ENCODE results near the gene SOCS6.

Gene SOCS6

GRCh38 chr18:70322385-70322784 lies 33.5 kb downstream of the SOCS6 start:
- intact Hi-C loops (cut with micrococcal nuclease), result no loop called here
- Mint-ChIP-seq H3K36me3 (ENCODE audit: low read depth) (peaks cover 39% of the 10 kb centered on the region), H3K27ac (no peak overlapping the region), H3K4me1 (ENCODE audit: low read depth) (peaks cover 4% of the 10 kb centered on the region), H3K27me3 (no peaks in the 10 kb centered on the region), H3K4me3 (no peak overlapping the region), H3K9me3 (no peaks in the 10 kb centered on the region)

- Mint-ChIP-seq H3K4me3 (no peak overlapping the region), H3K9me3 (no peaks in the 10 kb centered on the region), H3K4me1 (ENCODE audit: low read depth) (peaks cover 9% of the 10 kb centered on the region), H3K27ac (no peak overlapping the region), H3K27me3 (no peaks in the 10 kb centered on the region), H3K36me3 (ENCODE audit: low read depth) (peaks cover 39% of the 10 kb centered on the region)
- intact Hi-C loops (cut with micrococcal nuclease), result no loop called here
Measured at GRCh38 chr18:70322928-70323327, 34.1 kb downstream of the SOCS6 start.

GRCh38 chr18:70324897-70325296 lies 36.1 kb downstream of the SOCS6 start:
- H3K9me3 Mint-ChIP-seq, result no peaks in the 10 kb centered on the region
- peaks cover 18% of the 10 kb centered on the region for H3K4me1 Mint-ChIP-seq (ENCODE audit: low read depth)
- H3K36me3 Mint-ChIP-seq (ENCODE audit: low read depth), result peaks cover 29% of the 10 kb centered on the region
- no peak overlapping the region for H3K4me3 Mint-ChIP-seq
- intact Hi-C loops (cut with micrococcal nuclease), result no loop called here
- H3K27ac Mint-ChIP-seq, result no peak overlapping the region
- no peaks in the 10 kb centered on the region for H3K27me3 Mint-ChIP-seq

- H3K4me1 Mint-ChIP-seq (ENCODE audit: low read depth), result peaks cover 20% of the 10 kb centered on the region
- no peaks in the 10 kb centered on the region for H3K9me3 Mint-ChIP-seq
- no peaks in the 10 kb centered on the region for H3K27me3 Mint-ChIP-seq
- intact Hi-C loops (cut with micrococcal nuclease), result no loop called here
- H3K27ac Mint-ChIP-seq, result no peak overlapping the region
- H3K4me3 Mint-ChIP-seq, result no peak overlapping the region
- peaks cover 36% of the 10 kb centered on the region for H3K36me3 Mint-ChIP-seq (ENCODE audit: low read depth)
Measured at GRCh38 chr18:70326255-70326654, 37.4 kb downstream of the SOCS6 start.

GRCh38 chr18:70328169-70328568 lies 39.3 kb downstream of the SOCS6 start:
- no peaks in the 10 kb centered on the region for H3K9me3 Mint-ChIP-seq
- peaks cover 40% of the 10 kb centered on the region for H3K36me3 Mint-ChIP-seq (ENCODE audit: low read depth)
- H3K27ac Mint-ChIP-seq, result no peak overlapping the region
- H3K4me1 Mint-ChIP-seq (ENCODE audit: low read depth), result peaks cover 24% of the 10 kb centered on the region
- no peak overlapping the region for H3K4me3 Mint-ChIP-seq
- no peaks in the 10 kb centered on the region for H3K27me3 Mint-ChIP-seq
- intact Hi-C loops (cut with micrococcal nuclease), result no loop called here

- peaks cover 33% of the 10 kb centered on the region for H3K36me3 Mint-ChIP-seq (ENCODE audit: low read depth)
- no peaks in the 10 kb centered on the region for H3K9me3 Mint-ChIP-seq
- H3K27ac Mint-ChIP-seq, result no peak overlapping the region
- no peaks in the 10 kb centered on the region for H3K27me3 Mint-ChIP-seq
- H3K4me1 Mint-ChIP-seq (ENCODE audit: low read depth), result peaks cover 24% of the 10 kb centered on the region
- intact Hi-C loops (cut with micrococcal nuclease), result no loop called here
- H3K4me3 Mint-ChIP-seq, result no peak overlapping the region
Measured at GRCh38 chr18:70329071-70329470, 40.2 kb downstream of the SOCS6 start.

GRCh38 chr18:70330887-70331286 lies 42.0 kb downstream of the SOCS6 start:
- no peaks in the 10 kb centered on the region for H3K9me3 Mint-ChIP-seq
- peaks cover 24% of the 10 kb centered on the region for H3K4me1 Mint-ChIP-seq (ENCODE audit: low read depth)
- H3K36me3 Mint-ChIP-seq (ENCODE audit: low read depth), result peaks cover 17% of the 10 kb centered on the region
- intact Hi-C loops (cut with micrococcal nuclease), result no loop called here
- H3K27me3 Mint-ChIP-seq, result no peaks in the 10 kb centered on the region
- H3K27ac Mint-ChIP-seq, result no peak overlapping the region
- no peak overlapping the region for H3K4me3 Mint-ChIP-seq

- Mint-ChIP-seq H3K9me3 (no peaks in the 10 kb centered on the region), H3K36me3 (ENCODE audit: low read depth) (peaks cover 11% of the 10 kb centered on the region), H3K27me3 (no peaks in the 10 kb centered on the region), H3K4me3 (no peak overlapping the region), H3K27ac (no peak overlapping the region), H3K4me1 (ENCODE audit: low read depth) (peaks cover 20% of the 10 kb centered on the region)
- intact Hi-C loops (cut with micrococcal nuclease), result no loop called here
Measured at GRCh38 chr18:70331456-70332097, 42.7 kb downstream of the SOCS6 start.

GRCh38 chr18:70332694-70333093 lies 43.8 kb downstream of the SOCS6 start:
- Mint-ChIP-seq H3K27me3 (no peaks in the 10 kb centered on the region), H3K4me1 (ENCODE audit: low read depth) (peaks cover 26% of the 10 kb centered on the region), H3K27ac (no peak overlapping the region)

GRCh38 chr18:70333316-70333715 lies 44.5 kb downstream of the SOCS6 start:
- Mint-ChIP-seq H3K27me3 (no peaks in the 10 kb centered on the region), H3K4me1 (ENCODE audit: low read depth) (peaks cover 20% of the 10 kb centered on the region), H3K36me3 (ENCODE audit: low read depth) (peaks cover 12% of the 10 kb centered on the region), H3K4me3 (no peak overlapping the region), H3K27ac (no peak overlapping the region), H3K9me3 (no peaks in the 10 kb centered on the region)
- intact Hi-C loops (cut with micrococcal nuclease), result no loop called here

More at GRCh38 chr18:70332694-70333093, 43.8 kb downstream of the SOCS6 start:
- Mint-ChIP-seq H3K9me3 (no peaks in the 10 kb centered on the region), H3K36me3 (ENCODE audit: low read depth) (peaks cover 11% of the 10 kb centered on the region), H3K4me3 (no peak overlapping the region)
- intact Hi-C loops (cut with micrococcal nuclease), result no loop called here

GRCh38 chr18:70333757-70334156 lies 44.9 kb downstream of the SOCS6 start:
- Mint-ChIP-seq H3K4me3 (no peak overlapping the region), H3K27ac (no peak overlapping the region), H3K36me3 (ENCODE audit: low read depth) (peaks cover 16% of the 10 kb centered on the region), H3K4me1 (ENCODE audit: low read depth) (peaks cover 15% of the 10 kb centered on the region), H3K9me3 (no peaks in the 10 kb centered on the region), H3K27me3 (no peaks in the 10 kb centered on the region)
- intact Hi-C loops (cut with micrococcal nuclease), result no loop called here

- intact Hi-C loops (cut with micrococcal nuclease), result no loop called here
- Mint-ChIP-seq H3K36me3 (ENCODE audit: low read depth) (peaks cover 16% of the 10 kb centered on the region), H3K4me1 (ENCODE audit: low read depth) (peaks cover 14% of the 10 kb centered on the region), H3K27me3 (no peaks in the 10 kb centered on the region), H3K4me3 (no peak overlapping the region), H3K9me3 (no peaks in the 10 kb centered on the region), H3K27ac (no peak overlapping the region)
Measured at GRCh38 chr18:70334264-70334663, 45.4 kb downstream of the SOCS6 start.

- intact Hi-C loops (cut with micrococcal nuclease), result no loop called here
- no peaks in the 10 kb centered on the region for H3K27me3 Mint-ChIP-seq
- H3K36me3 Mint-ChIP-seq (ENCODE audit: low read depth), result peaks cover 16% of the 10 kb centered on the region
- no peaks in the 10 kb centered on the region for H3K9me3 Mint-ChIP-seq
- H3K4me3 Mint-ChIP-seq, result no peak overlapping the region
- no peak overlapping the region for H3K27ac Mint-ChIP-seq
- H3K4me1 Mint-ChIP-seq (ENCODE audit: low read depth), result peaks cover 14% of the 10 kb centered on the region
Measured at GRCh38 chr18:70334728-70335329, 46.0 kb downstream of the SOCS6 start.

- H3K27me3 Mint-ChIP-seq, result no peaks in the 10 kb centered on the region
- intact Hi-C loops (cut with micrococcal nuclease), result no loop called here
Measured at GRCh38 chr18:70335892-70336726, 47.3 kb downstream of the SOCS6 start.

More at GRCh38 chr18:70335892-70336726, 47.3 kb downstream of the SOCS6 start:
- Mint-ChIP-seq H3K27ac (no peak overlapping the region), H3K9me3 (no peaks in the 10 kb centered on the region), H3K4me3 (no peak overlapping the region), H3K4me1 (ENCODE audit: low read depth) (peaks cover 13% of the 10 kb centered on the region), H3K36me3 (ENCODE audit: low read depth) (peaks cover 11% of the 10 kb centered on the region)
